Cerebellar nuclear complex (tissue), 1 donor: ENCODE measurements around the gene SART3.
"Not testable (repeated sequence)": the region's sequence is repeated elsewhere in the genome, so short reads cannot be mapped to it uniquely, and the experiment has no call there.

ENCODE experiments used
- DNase-seq, 2 experiments: peaks; one replicate each; lab custom pipeline; 2025; lab: John Stamatoyannopoulos, UW

Gene SART3

GRCh38 chr12:108596854-108597558 lies 36.0 kb upstream of the SART3 start:
- no peak for DNase-seq

GRCh38 chr12:108595711-108596647 lies 35.0 kb upstream of the SART3 start:
- DNase-seq: no peak

GRCh38 chr12:108594960-108595710 lies 34.2 kb upstream of the SART3 start:
- no peak for DNase-seq

- DNase-seq: no peak
Measured at GRCh38 chr12:108594323-108594903, 33.4 kb upstream of the SART3 start.

- DNase-seq: no peak
Measured at GRCh38 chr12:108592033-108592909, 31.3 kb upstream of the SART3 start.

GRCh38 chr12:108591267-108591980 lies 30.5 kb upstream of the SART3 start:
- DNase-seq: no peak

- not testable (repeated sequence) for DNase-seq
Measured at GRCh38 chr12:108590463-108590862, 29.5 kb upstream of the SART3 start.

- DNase-seq: no peak
Measured at GRCh38 chr12:108589840-108590229, 28.9 kb upstream of the SART3 start.

- DNase-seq: no peak
Measured at GRCh38 chr12:108589028-108589839, 28.3 kb upstream of the SART3 start.

- no peak for DNase-seq
Measured at GRCh38 chr12:108587826-108588225, 26.9 kb upstream of the SART3 start.

- DNase-seq: no peak
Measured at GRCh38 chr12:108586306-108586705, 25.3 kb upstream of the SART3 start.

- no peak for DNase-seq
Measured at GRCh38 chr12:108585864-108586263, 24.9 kb upstream of the SART3 start.

- no peak for DNase-seq
Measured at GRCh38 chr12:108584456-108585065, 23.6 kb upstream of the SART3 start.

- DNase-seq: no peak
Measured at GRCh38 chr12:108583991-108584390, 23.0 kb upstream of the SART3 start.

GRCh38 chr12:108582978-108583770 lies 22.2 kb upstream of the SART3 start:
- no peak for DNase-seq

GRCh38 chr12:108582509-108582908 lies 21.5 kb upstream of the SART3 start:
- no peak for DNase-seq

- no peak for DNase-seq
Measured at GRCh38 chr12:108581311-108582227, 20.6 kb upstream of the SART3 start.
